Measurements from ENCODE around the gene DVL2.

DVL2 gene

GRCh38 chr17:7226721-7227710 is 7.3 kb downstream of the DVL2 start:
- in situ Hi-C loops (cut with HindIII; ENCODE audit: low pct_unique_long_range_greater_than_20kb, low sequenced_read_pairs) = no loop called here
- DNase-seq (ENCODE audit: low read depth in 1 of 2, low spot score in 1 of 2) = no peak
- no peak for TF ChIP-seq JUND (IDR thresholded peaks at IDR 0.05; ENCODE audit: low read depth)

- no peak for TF ChIP-seq JUND (IDR thresholded peaks at IDR 0.05; ENCODE audit: low read depth)
- no peak for DNase-seq (ENCODE audit: low read depth in 1 of 2, low spot score in 1 of 2)
- in situ Hi-C loops (cut with HindIII; ENCODE audit: low pct_unique_long_range_greater_than_20kb, low sequenced_read_pairs) = no loop called here
Measured at GRCh38 chr17:7225711-7226331, 8.5 kb downstream of the DVL2 start.

- in situ Hi-C loops (cut with HindIII; ENCODE audit: low pct_unique_long_range_greater_than_20kb, low sequenced_read_pairs) = no loop called here
- DNase-seq (ENCODE audit: low read depth in 1 of 2, low spot score in 1 of 2) = no peak
- TF ChIP-seq JUND (IDR thresholded peaks at IDR 0.05; ENCODE audit: low read depth) = no peak
Measured at GRCh38 chr17:7224661-7225111, 9.6 kb downstream of the DVL2 start.

- in situ Hi-C loops (cut with HindIII; ENCODE audit: low pct_unique_long_range_greater_than_20kb, low sequenced_read_pairs) = no loop called here
- no peak for DNase-seq (ENCODE audit: low read depth in 1 of 2, low spot score in 1 of 2)
- TF ChIP-seq JUND (IDR thresholded peaks at IDR 0.05; ENCODE audit: low read depth) = no peak
Measured at GRCh38 chr17:7224110-7224509, 10.2 kb downstream of the DVL2 start.

GRCh38 chr17:7223375-7223774 is 10.9 kb downstream of the DVL2 start:
- TF ChIP-seq JUND (IDR thresholded peaks at IDR 0.05; ENCODE audit: low read depth) = no peak
- in situ Hi-C loops (cut with HindIII; ENCODE audit: low pct_unique_long_range_greater_than_20kb, low sequenced_read_pairs) = no loop called here
- DNase-seq (ENCODE audit: low read depth in 1 of 2, low spot score in 1 of 2) = no peak

- TF ChIP-seq JUND (IDR thresholded peaks at IDR 0.05; ENCODE audit: low read depth) = no peak
- DNase-seq (ENCODE audit: low read depth in 1 of 2, low spot score in 1 of 2) = no peak
- in situ Hi-C loops (cut with HindIII; ENCODE audit: low pct_unique_long_range_greater_than_20kb, low sequenced_read_pairs) = no loop called here
Measured at GRCh38 chr17:7222972-7223292, 11.4 kb downstream of the DVL2 start.

GRCh38 chr17:7222093-7222971 is 12.0 kb downstream of the DVL2 start:
- TF ChIP-seq JUND (IDR thresholded peaks at IDR 0.05; ENCODE audit: low read depth) = no peak
- in situ Hi-C loops (cut with HindIII; ENCODE audit: low pct_unique_long_range_greater_than_20kb, low sequenced_read_pairs) = no loop called here
- no peak for DNase-seq (ENCODE audit: low read depth in 1 of 2, low spot score in 1 of 2)

GRCh38 chr17:7221278-7222092 is 12.8 kb downstream of the DVL2 start:
- TF ChIP-seq JUND (IDR thresholded peaks at IDR 0.05; ENCODE audit: low read depth) = no peak
- DNase-seq (ENCODE audit: low read depth in 1 of 2, low spot score in 1 of 2) = no peak
- in situ Hi-C loops (cut with HindIII; ENCODE audit: low pct_unique_long_range_greater_than_20kb, low sequenced_read_pairs) = no loop called here

- peak in 1 of 2 experiments; percentile 71 for DNase-seq (ENCODE audit: low read depth in 1 of 2, low spot score in 1 of 2)
- TF ChIP-seq JUND (IDR thresholded peaks at IDR 0.05; ENCODE audit: low read depth) = no peak
- in situ Hi-C loops (cut with HindIII; ENCODE audit: low pct_unique_long_range_greater_than_20kb, low sequenced_read_pairs) = no loop called here
Measured at GRCh38 chr17:7220593-7221277, 13.6 kb downstream of the DVL2 start.

- in situ Hi-C loops (cut with HindIII; ENCODE audit: low pct_unique_long_range_greater_than_20kb, low sequenced_read_pairs) = no loop called here
- TF ChIP-seq JUND (IDR thresholded peaks at IDR 0.05; ENCODE audit: low read depth) = no peak
- peak; percentile 80 to 97 for DNase-seq (ENCODE audit: low read depth in 1 of 2, low spot score in 1 of 2)
Measured at GRCh38 chr17:7219812-7220592, 14.3 kb downstream of the DVL2 start, which contains the start of the genes ACADVL and DLG4. Gene ACADVL, plus strand, starts transcription at chr17:7219938. Its CDS starts 47 bp downstream, at chr17:7219985. Gene DLG4, minus strand, starts transcription at chr17:7219836.

Data from T47D (cell line).